ENCODE measurements around the gene TFE3.
"Not testable (repeated sequence)": the region's sequence is repeated elsewhere in the genome, so short reads cannot be mapped to it uniquely, and the experiment has no call there.

The TFE3 gene

DNA sequence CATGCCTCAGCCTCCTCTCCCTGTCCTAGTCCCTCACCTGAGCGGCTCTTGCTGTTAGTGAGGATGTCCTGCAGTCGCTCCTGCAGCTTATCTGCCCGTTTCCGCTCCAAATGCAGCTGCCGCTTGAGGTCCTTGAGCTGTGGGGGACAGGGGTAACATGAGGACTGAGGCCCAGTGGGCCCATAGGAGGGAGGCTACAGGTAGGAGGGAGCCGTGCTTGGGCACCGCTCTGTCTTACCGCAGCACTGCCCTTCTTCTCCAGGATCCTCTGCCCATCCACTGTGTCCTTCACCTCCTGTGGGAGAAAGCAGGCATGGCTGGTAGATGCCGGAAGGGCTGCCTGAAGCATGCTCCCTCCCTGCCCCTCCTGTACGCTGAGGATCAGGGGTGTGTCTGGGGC lies 62.0 kb downstream of the TFE3 start:
- no peak for ATAC-seq
- TF ChIP-seq CSDC2 (CRISPR knock-in tag; IDR thresholded peaks at IDR 0.05): no peak
- no peak for TF ChIP-seq ARNTL (CRISPR knock-in tag; IDR thresholded peaks at IDR 0.05; ENCODE audit: borderline replicate concordance, low read depth)
- no peak for TF ChIP-seq ZFP3 (CRISPR knock-in tag; IDR thresholded peaks at IDR 0.05)
- TF ChIP-seq ESRRG (CRISPR knock-in tag; IDR thresholded peaks at IDR 0.05): no peak
- no peak for TF ChIP-seq ZC3H10 (CRISPR knock-in tag; IDR thresholded peaks at IDR 0.05)
- TF ChIP-seq ZNF70 (CRISPR knock-in tag; IDR thresholded peaks at IDR 0.05): no peak
- TF ChIP-seq, protein P1, sequence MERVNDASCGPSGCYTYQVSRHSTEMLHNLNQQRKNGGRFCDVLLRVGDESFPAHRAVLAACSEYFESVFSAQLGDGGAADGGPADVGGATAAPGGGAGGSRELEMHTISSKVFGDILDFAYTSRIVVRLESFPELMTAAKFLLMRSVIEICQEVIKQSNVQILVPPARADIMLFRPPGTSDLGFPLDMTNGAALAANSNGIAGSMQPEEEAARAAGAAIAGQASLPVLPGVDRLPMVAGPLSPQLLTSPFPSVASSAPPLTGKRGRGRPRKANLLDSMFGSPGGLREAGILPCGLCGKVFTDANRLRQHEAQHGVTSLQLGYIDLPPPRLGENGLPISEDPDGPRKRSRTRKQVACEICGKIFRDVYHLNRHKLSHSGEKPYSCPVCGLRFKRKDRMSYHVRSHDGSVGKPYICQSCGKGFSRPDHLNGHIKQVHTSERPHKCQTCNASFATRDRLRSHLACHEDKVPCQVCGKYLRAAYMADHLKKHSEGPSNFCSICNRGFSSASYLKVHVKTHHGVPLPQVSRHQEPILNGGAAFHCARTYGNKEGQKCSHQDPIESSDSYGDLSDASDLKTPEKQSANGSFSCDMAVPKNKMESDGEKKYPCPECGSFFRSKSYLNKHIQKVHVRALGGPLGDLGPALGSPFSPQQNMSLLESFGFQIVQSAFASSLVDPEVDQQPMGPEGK (CRISPR knock-in tag; IDR thresholded peaks at IDR 0.05; ENCODE audit: borderline replicate concordance): no peak
- no peak for TF ChIP-seq TOX (CRISPR knock-in tag; IDR thresholded peaks at IDR 0.05; ENCODE audit: borderline replicate concordance)
- no peak for TF ChIP-seq OSR1 (CRISPR knock-in tag; IDR thresholded peaks at IDR 0.05)
- TF ChIP-seq PPARA (CRISPR knock-in tag; IDR thresholded peaks at IDR 0.05; ENCODE audit: borderline replicate concordance): no peak
- TF ChIP-seq, protein P2, sequence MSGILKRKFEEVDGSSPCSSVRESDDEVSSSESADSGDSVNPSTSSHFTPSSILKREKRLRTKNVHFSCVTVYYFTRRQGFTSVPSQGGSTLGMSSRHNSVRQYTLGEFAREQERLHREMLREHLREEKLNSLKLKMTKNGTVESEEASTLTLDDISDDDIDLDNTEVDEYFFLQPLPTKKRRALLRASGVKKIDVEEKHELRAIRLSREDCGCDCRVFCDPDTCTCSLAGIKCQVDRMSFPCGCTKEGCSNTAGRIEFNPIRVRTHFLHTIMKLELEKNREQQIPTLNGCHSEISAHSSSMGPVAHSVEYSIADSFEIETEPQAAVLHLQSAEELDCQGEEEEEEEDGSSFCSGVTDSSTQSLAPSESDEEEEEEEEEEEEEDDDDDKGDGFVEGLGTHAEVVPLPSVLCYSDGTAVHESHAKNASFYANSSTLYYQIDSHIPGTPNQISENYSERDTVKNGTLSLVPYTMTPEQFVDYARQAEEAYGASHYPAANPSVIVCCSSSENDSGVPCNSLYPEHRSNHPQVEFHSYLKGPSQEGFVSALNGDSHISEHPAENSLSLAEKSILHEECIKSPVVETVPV (CRISPR knock-in tag; IDR thresholded peaks at IDR 0.05): no peak
- no peak for TF ChIP-seq ISL1 (CRISPR knock-in tag; IDR thresholded peaks at IDR 0.05)
- TF ChIP-seq, protein P3, sequence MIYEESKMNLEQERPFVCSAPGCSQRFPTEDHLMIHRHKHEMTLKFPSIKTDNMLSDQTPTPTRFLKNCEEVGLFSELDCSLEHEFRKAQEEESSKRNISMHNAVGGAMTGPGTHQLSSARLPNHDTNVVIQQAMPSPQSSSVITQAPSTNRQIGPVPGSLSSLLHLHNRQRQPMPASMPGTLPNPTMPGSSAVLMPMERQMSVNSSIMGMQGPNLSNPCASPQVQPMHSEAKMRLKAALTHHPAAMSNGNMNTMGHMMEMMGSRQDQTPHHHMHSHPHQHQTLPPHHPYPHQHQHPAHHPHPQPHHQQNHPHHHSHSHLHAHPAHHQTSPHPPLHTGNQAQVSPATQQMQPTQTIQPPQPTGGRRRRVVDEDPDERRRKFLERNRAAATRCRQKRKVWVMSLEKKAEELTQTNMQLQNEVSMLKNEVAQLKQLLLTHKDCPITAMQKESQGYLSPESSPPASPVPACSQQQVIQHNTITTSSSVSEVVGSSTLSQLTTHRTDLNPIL (CRISPR knock-in tag; IDR thresholded peaks at IDR 0.05; ENCODE audit: low read depth): no peak
- no peak for TF ChIP-seq RARB (CRISPR knock-in tag; IDR thresholded peaks at IDR 0.05)
- TF ChIP-seq GLIS3 (CRISPR knock-in tag; IDR thresholded peaks at IDR 0.05): no peak
- TF ChIP-seq SNAI2 (CRISPR knock-in tag; IDR thresholded peaks at IDR 0.05): no peak

DNA sequence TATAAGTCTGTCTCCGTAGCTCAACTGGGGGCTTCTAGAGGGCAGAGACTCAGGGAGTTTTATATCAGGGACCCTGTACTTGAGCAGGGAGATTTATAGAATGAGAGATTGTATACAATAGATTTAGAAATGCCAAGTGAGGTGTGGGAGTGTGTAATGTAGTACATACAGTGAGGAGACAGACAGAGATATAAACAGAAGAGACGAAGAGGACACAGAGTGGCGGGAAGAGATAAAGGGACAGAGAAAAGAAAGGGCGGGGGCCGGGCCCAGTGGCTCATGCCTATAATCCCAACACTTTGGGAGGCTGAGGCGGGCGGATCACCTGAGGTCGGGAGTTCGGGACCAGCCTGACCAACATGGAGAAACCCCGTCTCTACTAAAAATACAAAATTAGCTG lies 62.8 kb downstream of the TFE3 start:
- ATAC-seq: not testable (repeated sequence)

Measured in SK-N-SH treated with all-trans-retinoic acid at 6 μM for 48 hours (cell line).